K562 (cell line): ENCODE results near the gene CHDH. TPM values are rescaled to one million over a fixed set of nuclear protein-coding genes. Genes with fewer than 3 reads are reported as not detected.

Source experiments
- ATAC-seq: fragments of 200-7000 bp; cut with Tn5 transposase; 3 replicates; pipeline ENCODE4 v1.9.1; 2020; ENCODE audit warnings: moderate library complexity
- BruUV-seq: library from RNA; stranded (reverse); fragments of 400-500 nt; replicated peaks from 2 replicates; lab custom pipeline; 2021; lab: Mats Ljungman, UMichigan
- CTCF ChIA-PET: fragments of 300-600 bp; formaldehyde crosslinking; extraction: SDS; loops from one replicate; lab custom pipeline; 2021; ENCODE audit warnings: low intra/inter-chr PET ratio; lab: Yijun Ruan, JAX
- POLR2A ChIA-PET: fragments of 300-600, 350-650 bp; sonication (Branson Sonifier 250); formaldehyde crosslinking; extraction: SDS; loops from one replicate; lab custom pipeline; 2021; ENCODE audit warnings: antibody characterized with exemption, inconsistent platforms; lab: Yijun Ruan, JAX
- DNase-seq, 4 experiments: peaks; one replicate each; pipeline versions ENCODE4 v3.0.0 to v3.0.0-alpha.2; 2011 to 2018; ENCODE audit warnings: low spot score in 3 of 4, mixed read lengths in 3 of 4; ENCODE audit errors: extremely low read depth in 1 of 4
- FAIRE-seq: peaks from 2 replicates; lab custom pipeline; 2011; peaks lifted over from hg19 to GRCh38; lab: Jason Lieb, UNC
- H2AFZ ChIP-seq: 2 replicates; pipeline ENCODE4 v1.6.0; 2011; ENCODE audit warnings: low read depth, low read length, control low read depth, inconsistent platforms
- H3K27ac ChIP-seq: fragments of 200-600 bp; 3 replicates; pipeline ENCODE4 v1.8.0; 2011; ENCODE audit warnings: low read depth, mild to moderate bottlenecking, control low read depth, inconsistent platforms, low read length, moderate library complexity, mixed read lengths; ENCODE audit errors: extremely low read depth
- H3K27me3 ChIP-seq, 2 experiments: fragments of 300-600 bp in 1 of 2; 2 replicates in 1 of 2; 3 replicates in 1 of 2; pipeline versions ENCODE4 v1.6.0 to v1.8.0; 2011; ENCODE audit warnings: inconsistent platforms in 2 of 2, low read length in 2 of 2, mild to moderate bottlenecking in 1 of 2, mixed read lengths in 1 of 2, moderate library complexity in 1 of 2; ENCODE audit not compliant: control insufficient read depth in 2 of 2, insufficient read depth in 2 of 2
- H3K36me3 ChIP-seq: fragments of 300-600 bp; 3 replicates; pipeline ENCODE4 v1.8.0; 2011; ENCODE audit warnings: mild to moderate bottlenecking, low read length, inconsistent platforms; ENCODE audit not compliant: control insufficient read depth, insufficient read depth
- H3K4me1 ChIP-seq, 2 experiments: fragments of 200-600 bp in 1 of 2; replicated peaks in 1 of 2; 2 replicates in 1 of 2; 3 replicates in 1 of 2; pipeline versions ENCODE4 v1.5.1 to v1.8.0; 2011; ENCODE audit warnings: inconsistent platforms in 2 of 2, low read length in 2 of 2, mild to moderate bottlenecking in 1 of 2, mixed read lengths in 1 of 2, moderate library complexity in 1 of 2; ENCODE audit not compliant: control insufficient read depth in 2 of 2, insufficient read depth in 2 of 2
- H3K4me2 ChIP-seq: 2 replicates; pipeline ENCODE4 v1.6.1; 2011; ENCODE audit warnings: low read length, control low read depth, inconsistent platforms, mixed read lengths; ENCODE audit not compliant: insufficient read depth
- H3K4me3 ChIP-seq: fragments of 200-600 bp; sonication (generic), shearing (Covaris generic); 2 replicates; pipeline ENCODE4 v1.5.1; 2016; ENCODE audit warnings: control low read depth, inconsistent platforms
- H3K79me2 ChIP-seq: fragments of 200-600 bp; 3 replicates; pipeline ENCODE4 v1.8.0; 2011; ENCODE audit warnings: low read length, inconsistent platforms; ENCODE audit not compliant: control insufficient read depth, insufficient read depth
- H3K9ac ChIP-seq, 2 experiments: 2 replicates each; pipeline versions ENCODE4 v1.6.0 to v1.6.1; 2011; ENCODE audit warnings: low read depth in 2 of 2, low read length in 2 of 2, control low read depth in 1 of 2, inconsistent platforms in 1 of 2, mild to moderate bottlenecking in 1 of 2, mixed read lengths in 1 of 2; ENCODE audit not compliant: insufficient read depth in 1 of 2
- H3K9me1 ChIP-seq: one replicate; pipeline ENCODE4 v1.6.0; 2011; ENCODE audit warnings: inconsistent platforms, mild to moderate bottlenecking, low read length, moderate library complexity; ENCODE audit not compliant: control insufficient read depth, insufficient read depth
- H3K9me3 ChIP-seq: replicated peaks from 2 replicates; pipeline ENCODE4 v1.5.1; 2011; ENCODE audit warnings: low read depth, low read length, inconsistent platforms; ENCODE audit not compliant: control insufficient read depth, insufficient read depth
- H4K20me1 ChIP-seq: replicated peaks from 2 replicates; pipeline ENCODE4 v1.6.1; 2011; ENCODE audit warnings: low read length, inconsistent platforms, mixed read lengths; ENCODE audit not compliant: control insufficient read depth, insufficient read depth
- ATF2 ChIP-seq: sonication (generic); formaldehyde crosslinking; IDR thresholded peaks from 2 replicates; pipeline ENCODE4 v1.8.1; 2022; ENCODE audit warnings: missing genetic modification reagents
- EGR1 ChIP-seq: fragments of 450-650 bp; conservative IDR thresholded peaks from 2 replicates; pipeline ENCODE4 v1.6.1; 2017; ENCODE audit warnings: mild to moderate bottlenecking
- ERF ChIP-seq: fragments of 450-650 bp; formaldehyde crosslinking; IDR thresholded peaks from 2 replicates; pipeline ENCODE4 v1.4.0; 2020; ENCODE audit warnings: mild to moderate bottlenecking, mixed read lengths
- IFI16 ChIP-seq: fragments of 250-450 bp; sonication (Bioruptor Pico); IDR thresholded peaks from 2 replicates; pipeline ENCODE4 v2.1.2; 2022; ENCODE audit warnings: mild to moderate bottlenecking, inconsistent platforms
- MIER1 ChIP-seq: fragments of 450-650 bp; IDR thresholded peaks from 2 replicates; pipeline ENCODE4 v1.6.1; 2016; ENCODE audit warnings: antibody characterized with exemption, mild to moderate bottlenecking, low read depth
- PCBP1 ChIP-seq: fragments of 200-400 bp; formaldehyde crosslinking; IDR thresholded peaks from 2 replicates; pipeline ENCODE4 v1.6.1; 2018; ENCODE audit warnings: mild to moderate bottlenecking, low read depth, low read length; ENCODE audit not compliant: poor library complexity, severe bottlenecking
- RFX7 ChIP-seq: fragments of 250-450 bp; sonication (Bioruptor Pico); IDR thresholded peaks from 2 replicates; pipeline ENCODE4 v1.5.1; 2021; ENCODE audit warnings: mild to moderate bottlenecking
- SAP30 ChIP-seq: fragments of 200-600 bp; sonication (generic); IDR thresholded peaks from 2 replicates; pipeline ENCODE4 v1.6.1; 2012; ENCODE audit warnings: borderline replicate concordance, low read depth, mild to moderate bottlenecking, moderate library complexity, low read length, control low read depth, inconsistent platforms; ENCODE audit not compliant: insufficient read depth, poor library complexity, severe bottlenecking
- SNRNP70 ChIP-seq: fragments of 200-400 bp; formaldehyde crosslinking; optimal IDR thresholded peaks from 2 replicates; pipeline ENCODE3; 2017; ENCODE audit warnings: low read depth, low read length
- SP1 ChIP-seq: sonication (generic); formaldehyde crosslinking; IDR thresholded peaks from 2 replicates; pipeline ENCODE4 v1.8.1; 2022; ENCODE audit warnings: mild to moderate bottlenecking, missing genetic modification reagents
- ZFP30 ChIP-seq: fragments of 250-450 bp; sonication (Bioruptor Pico); IDR thresholded peaks from 2 replicates; pipeline ENCODE4 v1.8.0; 2022; ENCODE audit warnings: moderate library complexity, mild to moderate bottlenecking, inconsistent platforms, borderline replicate concordance
- ZMIZ1 ChIP-seq, 2 experiments: fragments of 150-350 bp in 1 of 2; IDR thresholded peaks; 2 replicates each; pipeline ENCODE4 v1.6.1; 2012 to 2016; ENCODE audit warnings: low read depth in 2 of 2, low read length in 2 of 2, mild to moderate bottlenecking in 1 of 2, moderate library complexity in 1 of 2
- ZNF785 ChIP-seq: fragments of 250-450 bp; sonication (Bioruptor Pico); IDR thresholded peaks from 2 replicates; pipeline ENCODE4 v1.4.0; 2020; ENCODE audit warnings: mild to moderate bottlenecking
- WGBS: fragments of 100-300 bp; shearing (Covaris generic); methylation state at CpG from one replicate; pipeline ENCODE4 v1.1.6; 2016; ENCODE audit warnings: low coverage, mixed read lengths; ENCODE audit not compliant: insufficient coverage; ENCODE audit errors: missing lambda C conversion rate; 5-methylcytosine and 5-hydroxymethylcytosine counted together
- in situ Hi-C: fragments of 300-500 bp; cut with MboI; formaldehyde crosslinking; loops from 4 replicates; pipeline ENCODE4 v1.15.0; 2018; ENCODE audit warnings: inconsistent platforms, mixed read lengths
- intact Hi-C: fragments of 100-400 bp; cut with micrococcal nuclease; formaldehyde crosslinking; loops from 2 replicates; pipeline ENCODE4 v1.14.2; 2022
- polyA plus RNA-seq, 8 experiments: library from polyadenylated mRNA; depleted of rRNA in 4 of 8; stranded (reverse) in 5 of 8; unstranded in 3 of 8; fragments of >200 nt; fragmentation: Nextera tagmentation in 2 of 8; fragmentation: Illumina TruSeq in 1 of 8; extraction: Ambion mirVana in 2 of 8; extraction: Trizol in 1 of 8; gene quantifications; 2 replicates each; pipeline versions ENCODE4 v1.2.1 to v1.2.3, GENCODE V29; 2011 to 2014; ENCODE audit warnings: inconsistent platforms in 1 of 8, missing spikeins in 1 of 8
- total RNA-seq, 7 experiments: library from RNA; depleted of rRNA in 6 of 7; stranded (reverse); fragments of >200 nt in 6 of 7; fragmentation: Illumina TruSeq in 2 of 7; extraction: Trizol in 2 of 7; gene quantifications; 2 replicates each; pipeline versions ENCODE4 v1.2.1 to v1.2.3, GENCODE V29; 2011 to 2021; ENCODE audit warnings: low replicate concordance in 1 of 7

The CHDH gene
- total and polyA plus RNA-seq, 9 of the 15 experiments (the other 6 are each of a cell fraction or from before 2014, with no cell fraction given) = 0.06 to 1.9 (median 0.46) TPM

- Histone ChIP-seq H4K20me1 (no peaks in the 10 kb centered on the region), H3K4me2 (no peak overlapping the region), H3K9me1 (no peaks in the 10 kb centered on the region), H3K79me2 (no peaks in the 10 kb centered on the region), H3K27ac (no peak overlapping the region), H2AFZ (no peak overlapping the region), H3K4me1 (no peaks in the 10 kb centered on the region; a peak in 1 of 5 replicates), H3K27me3 (peaks cover 9 to 65% of the 10 kb centered on the region in 2 experiments; a peak in 3 of 5 replicates), H3K36me3 (no peaks in the 10 kb centered on the region), H3K9ac (no peak overlapping the region), H3K4me3 (no peak overlapping the region), H3K9me3 (no peaks in the 10 kb centered on the region)
- ATAC-seq (no peak), DNase-seq (no peak), FAIRE-seq (no peak)
- intact Hi-C loops = no loop called here
- WGBS = 10% methylated on average over 4 of the region's 4 CpGs
- in situ Hi-C loops = no loop called here
- TF ChIP-seq ATF2 (CRISPR knock-in tag) (no peak), EGR1 (no peak), IFI16 (CRISPR knock-in tag) (no peak), ZNF785 (no peak), SP1 (CRISPR knock-in tag) (no peak), RFX7 (CRISPR knock-in tag) (no peak), PCBP1 (no peak), ERF (CRISPR knock-in tag) (no peak), MIER1 (no peak), ZMIZ1 (IDR thresholded peaks at IDR 0.05; ENCODE audit: low read depth in 2 of 2, low read length in 2 of 2) (no peak), SNRNP70 (no peak), SAP30 (no peak), ZFP30 (CRISPR knock-in tag) (no peak)
- BruUV-seq = no TSS peak
- CTCF ChIA-PET = no interaction called here
- POLR2A ChIA-PET = no interaction called here
Measured at GRCh38 chr3:53815067-53815466, 31.2 kb downstream of the CHDH start.
